Fibroblast of lung (primary cell): ENCODE data around the gene CBL. TPM values are rescaled to one million over a fixed set of nuclear protein-coding genes. Genes with fewer than 3 reads are reported as not detected.

Experiments
- DNase-seq, 2 donors: peaks; one replicate each; pipeline versions ENCODE4 v3.0.0 to v3.0.0-alpha.2; 2010; ENCODE audit warnings: low read depth in 2 of 2
- H2AFZ ChIP-seq: 2 replicates; pipeline ENCODE4 v1.5.1; 2012; ENCODE audit warnings: low read length, control low read depth, inconsistent platforms
- H3K27ac ChIP-seq: 2 replicates; pipeline ENCODE4 v1.5.1; 2011; ENCODE audit warnings: low read length, control low read depth; ENCODE audit not compliant: insufficient read depth
- H3K27me3 ChIP-seq: 2 replicates; pipeline ENCODE4 v1.5.1; 2011; ENCODE audit warnings: mild to moderate bottlenecking, low read length; ENCODE audit not compliant: control insufficient read depth, insufficient read depth
- H3K36me3 ChIP-seq: 2 replicates; pipeline ENCODE4 v1.5.1; 2011; ENCODE audit warnings: low read length; ENCODE audit not compliant: control insufficient read depth, insufficient read depth
- H3K4me1 ChIP-seq: 2 replicates; pipeline ENCODE4 v1.5.1; 2011; ENCODE audit warnings: low read length; ENCODE audit not compliant: control insufficient read depth, insufficient read depth; ENCODE audit errors: extremely low read depth
- H3K4me2 ChIP-seq: 2 replicates; pipeline ENCODE4 v1.5.1; 2011; ENCODE audit warnings: low read length, control low read depth; ENCODE audit not compliant: insufficient read depth; ENCODE audit errors: extremely low read depth
- H3K4me3 ChIP-seq, 4 experiments: fragments of 200-600 bp in 1 of 4; sonication (generic) in 1 of 4; replicated peaks in 1 of 4; 2 replicates each; pipeline ENCODE4 v1.5.1; 2011 to 2016; ENCODE audit warnings: low read length in 4 of 4, low read depth in 3 of 4, mild to moderate bottlenecking in 3 of 4, control low read depth in 2 of 4, inconsistent platforms in 1 of 4, mixed read lengths in 1 of 4; ENCODE audit not compliant: insufficient read depth in 1 of 4; ENCODE audit errors: control extremely low read depth in 1 of 4
- H3K79me2 ChIP-seq: 2 replicates; pipeline ENCODE4 v1.5.1; 2012; ENCODE audit warnings: mild to moderate bottlenecking, low read length, inconsistent platforms; ENCODE audit not compliant: control insufficient read depth, insufficient read depth
- H3K9ac ChIP-seq: 2 replicates; pipeline ENCODE4 v1.5.1; 2011; ENCODE audit warnings: mild to moderate bottlenecking, low read length, control low read depth; ENCODE audit not compliant: insufficient read depth
- H3K9me3 ChIP-seq: 2 replicates; pipeline ENCODE4 v1.5.1; 2012; ENCODE audit warnings: low read depth, low read length; ENCODE audit not compliant: control insufficient read depth, insufficient read depth
- H4K20me1 ChIP-seq: 2 replicates; pipeline ENCODE4 v1.5.1; 2011; ENCODE audit warnings: low read length; ENCODE audit not compliant: control insufficient read depth, insufficient read depth; ENCODE audit errors: extremely low read depth
- EZH2 ChIP-seq: IDR thresholded peaks from 2 replicates; pipeline ENCODE4 v1.5.1; 2012; ENCODE audit warnings: low read length, control low read depth, mild to moderate bottlenecking; ENCODE audit errors: missing control alignments
- polyA plus RNA-seq, 2 donors: library from polyadenylated mRNA; depleted of rRNA in 1 of 2; stranded (reverse) in 1 of 2; unstranded in 1 of 2; fragments of >200 nt; gene quantifications; 2 replicates each; pipeline ENCODE4 v1.2.1, GENCODE V29; 2011 to 2012; ENCODE audit warnings: missing spikeins in 1 of 2
- total RNA-seq: library from RNA; depleted of rRNA; stranded (reverse); fragments of >200 nt; gene quantifications from 2 replicates; pipeline ENCODE4 v1.2.1, GENCODE V29; 2014
- TF ChIP-seq, protein P1 (sequence below), 2 donors: IDR thresholded peaks in 1 of 2; conservative IDR thresholded peaks in 1 of 2; 1 replicate in 1 of 2; 2 replicates in 1 of 2; pipeline ENCODE4 v1.5.1; 2011 to 2012; ENCODE audit warnings: low read length in 2 of 2, control low read depth in 1 of 2, inconsistent platforms in 1 of 2, low read depth in 1 of 2, mild to moderate bottlenecking in 1 of 2

The CBL gene
- total and polyA plus RNA-seq, 2 donors (not counting 1 experiment from before 2014, with no cell fraction given), result 11.1 to 12.4 TPM

DNA sequence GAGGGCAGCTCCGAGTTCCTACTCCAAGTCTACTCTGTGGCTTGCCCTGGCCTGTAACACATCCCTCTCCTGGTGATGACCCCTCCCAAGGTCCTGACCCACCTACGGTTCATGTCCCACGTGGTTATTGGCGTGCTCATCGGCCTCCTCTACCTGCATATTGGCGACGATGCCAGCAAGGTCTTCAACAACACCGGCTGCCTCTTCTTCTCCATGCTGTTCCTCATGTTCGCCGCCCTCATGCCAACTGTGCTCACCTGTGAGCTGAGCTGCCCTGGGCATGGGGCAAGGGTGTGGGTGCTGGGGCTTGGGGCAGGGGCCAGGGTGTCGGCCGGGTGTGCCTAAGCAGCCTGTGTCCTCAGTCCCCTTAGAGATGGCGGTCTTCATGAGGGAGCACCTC, 47.7 kb upstream of the CBL start:
- Histone ChIP-seq H3K27ac (no peak overlapping the region), H2AFZ (no peak overlapping the region), H3K27me3 (peaks cover 13% of the 10 kb centered on the region), H3K4me3 (no peak overlapping the region), H3K4me2 (no peak overlapping the region), H3K36me3 (no peaks in the 10 kb centered on the region), H3K79me2 (no peaks in the 10 kb centered on the region), H3K4me1 (no peaks in the 10 kb centered on the region), H4K20me1 (no peaks in the 10 kb centered on the region), H3K9ac (no peak overlapping the region), H3K9me3 (no peaks in the 10 kb centered on the region)
- DNase-seq, result no peak
- no peak for TF ChIP-seq EZH2
- TF ChIP-seq, protein P1, sequence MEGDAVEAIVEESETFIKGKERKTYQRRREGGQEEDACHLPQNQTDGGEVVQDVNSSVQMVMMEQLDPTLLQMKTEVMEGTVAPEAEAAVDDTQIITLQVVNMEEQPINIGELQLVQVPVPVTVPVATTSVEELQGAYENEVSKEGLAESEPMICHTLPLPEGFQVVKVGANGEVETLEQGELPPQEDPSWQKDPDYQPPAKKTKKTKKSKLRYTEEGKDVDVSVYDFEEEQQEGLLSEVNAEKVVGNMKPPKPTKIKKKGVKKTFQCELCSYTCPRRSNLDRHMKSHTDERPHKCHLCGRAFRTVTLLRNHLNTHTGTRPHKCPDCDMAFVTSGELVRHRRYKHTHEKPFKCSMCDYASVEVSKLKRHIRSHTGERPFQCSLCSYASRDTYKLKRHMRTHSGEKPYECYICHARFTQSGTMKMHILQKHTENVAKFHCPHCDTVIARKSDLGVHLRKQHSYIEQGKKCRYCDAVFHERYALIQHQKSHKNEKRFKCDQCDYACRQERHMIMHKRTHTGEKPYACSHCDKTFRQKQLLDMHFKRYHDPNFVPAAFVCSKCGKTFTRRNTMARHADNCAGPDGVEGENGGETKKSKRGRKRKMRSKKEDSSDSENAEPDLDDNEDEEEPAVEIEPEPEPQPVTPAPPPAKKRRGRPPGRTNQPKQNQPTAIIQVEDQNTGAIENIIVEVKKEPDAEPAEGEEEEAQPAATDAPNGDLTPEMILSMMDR (conservative IDR thresholded peaks at IDR 0.05 in 1 of 2, IDR thresholded peaks at IDR 0.05 in 1 of 2; ENCODE audit: low read depth in 1 of 2, low read length in 2 of 2), result no peak

DNA sequence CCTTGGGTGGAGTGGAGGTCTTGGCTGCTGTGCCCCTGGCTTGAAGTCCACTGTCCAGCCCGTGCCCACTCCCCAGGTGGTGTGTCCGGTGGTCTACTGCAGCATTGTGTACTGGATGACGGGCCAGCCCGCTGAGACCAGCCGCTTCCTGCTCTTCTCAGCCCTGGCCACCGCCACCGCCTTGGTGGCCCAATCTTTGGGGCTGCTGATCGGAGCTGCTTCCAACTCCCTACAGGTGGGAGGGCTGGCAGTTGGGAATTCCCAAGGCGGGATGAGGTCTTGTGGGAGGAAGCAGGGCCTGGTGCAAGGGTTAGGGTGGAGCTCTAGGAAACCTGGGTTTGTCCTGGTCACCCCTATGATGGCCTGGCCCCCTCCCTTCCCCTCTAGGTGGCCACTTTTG, 46.0 kb upstream of the CBL start:
- Histone ChIP-seq H3K27me3 (peaks cover 13% of the 10 kb centered on the region), H3K4me1 (no peaks in the 10 kb centered on the region), H3K4me2 (no peak overlapping the region), H4K20me1 (no peaks in the 10 kb centered on the region), H3K36me3 (no peaks in the 10 kb centered on the region), H3K9me3 (no peaks in the 10 kb centered on the region), H3K27ac (no peak overlapping the region), H3K9ac (no peak overlapping the region), H2AFZ (no peak overlapping the region), H3K79me2 (no peaks in the 10 kb centered on the region), H3K4me3 (no peak overlapping the region)
- no peak for TF ChIP-seq EZH2
- TF ChIP-seq, protein P1 (conservative IDR thresholded peaks at IDR 0.05 in 1 of 2, IDR thresholded peaks at IDR 0.05 in 1 of 2; ENCODE audit: low read depth in 1 of 2, low read length in 2 of 2), result no peak
- DNase-seq, result no peak

DNA sequence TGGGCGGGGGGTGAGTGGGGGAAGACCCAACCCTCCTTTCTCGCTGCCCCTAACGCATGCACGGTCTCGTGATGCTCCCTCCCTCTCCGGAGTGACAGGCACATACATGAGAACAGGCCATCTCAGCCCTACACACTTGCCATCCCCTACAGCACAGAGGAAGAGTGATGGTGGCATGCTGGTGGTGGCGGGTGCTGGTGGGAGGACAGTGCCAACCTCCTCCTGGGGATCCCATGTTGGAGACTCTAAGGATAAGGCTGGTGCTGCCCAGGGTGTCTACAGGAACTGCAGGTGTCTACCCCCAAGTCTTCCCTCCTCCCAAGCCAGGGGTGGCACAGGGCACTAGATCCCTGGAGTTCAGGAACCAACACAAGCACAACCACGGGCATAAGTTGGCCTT, 44.3 kb upstream of the CBL start:
- Histone ChIP-seq H3K4me2 (no peak overlapping the region), H3K79me2 (no peaks in the 10 kb centered on the region), H3K4me3 (no peak overlapping the region), H3K9ac (no peak overlapping the region), H2AFZ (no peak overlapping the region), H3K27ac (no peak overlapping the region), H4K20me1 (no peaks in the 10 kb centered on the region), H3K9me3 (no peaks in the 10 kb centered on the region), H3K4me1 (peaks cover 2% of the 10 kb centered on the region), H3K27me3 (peaks cover 13% of the 10 kb centered on the region), H3K36me3 (no peaks in the 10 kb centered on the region)
- TF ChIP-seq, protein P1 (conservative IDR thresholded peaks at IDR 0.05 in 1 of 2, IDR thresholded peaks at IDR 0.05 in 1 of 2; ENCODE audit: low read depth in 1 of 2, low read length in 2 of 2), result no peak
- TF ChIP-seq EZH2, result no peak
- no peak for DNase-seq
